Fibroblast of lung (primary cell): Measurements from ENCODE around the gene GHDC. TPM values are rescaled to one million over a fixed set of nuclear protein-coding genes. Genes with fewer than 3 reads are reported as not detected.
A peak's percentile ranks its signal among the peaks of the same experiment; 100 is the strongest.

ENCODE experiments used
- DNase-seq, 2 donors: peaks; one replicate each; pipeline versions ENCODE4 v3.0.0 to v3.0.0-alpha.2; 2010; ENCODE audit warnings: low read depth in 2 of 2
- H2AFZ ChIP-seq: 2 replicates; pipeline ENCODE4 v1.5.1; 2012; ENCODE audit warnings: low read length, control low read depth, inconsistent platforms
- H3K27ac ChIP-seq: 2 replicates; pipeline ENCODE4 v1.5.1; 2011; ENCODE audit warnings: low read length, control low read depth; ENCODE audit not compliant: insufficient read depth
- H3K27me3 ChIP-seq: 2 replicates; pipeline ENCODE4 v1.5.1; 2011; ENCODE audit warnings: mild to moderate bottlenecking, low read length; ENCODE audit not compliant: control insufficient read depth, insufficient read depth
- H3K36me3 ChIP-seq: 2 replicates; pipeline ENCODE4 v1.5.1; 2011; ENCODE audit warnings: low read length; ENCODE audit not compliant: control insufficient read depth, insufficient read depth
- H3K4me1 ChIP-seq: 2 replicates; pipeline ENCODE4 v1.5.1; 2011; ENCODE audit warnings: low read length; ENCODE audit not compliant: control insufficient read depth, insufficient read depth; ENCODE audit errors: extremely low read depth
- H3K4me2 ChIP-seq: 2 replicates; pipeline ENCODE4 v1.5.1; 2011; ENCODE audit warnings: low read length, control low read depth; ENCODE audit not compliant: insufficient read depth; ENCODE audit errors: extremely low read depth
- H3K4me3 ChIP-seq, 4 experiments: fragments of 200-600 bp in 1 of 4; sonication (generic) in 1 of 4; replicated peaks in 1 of 4; 2 replicates each; pipeline ENCODE4 v1.5.1; 2011 to 2016; ENCODE audit warnings: low read length in 4 of 4, low read depth in 3 of 4, mild to moderate bottlenecking in 3 of 4, control low read depth in 2 of 4, inconsistent platforms in 1 of 4, mixed read lengths in 1 of 4; ENCODE audit not compliant: insufficient read depth in 1 of 4; ENCODE audit errors: control extremely low read depth in 1 of 4
- H3K79me2 ChIP-seq: 2 replicates; pipeline ENCODE4 v1.5.1; 2012; ENCODE audit warnings: mild to moderate bottlenecking, low read length, inconsistent platforms; ENCODE audit not compliant: control insufficient read depth, insufficient read depth
- H3K9ac ChIP-seq: 2 replicates; pipeline ENCODE4 v1.5.1; 2011; ENCODE audit warnings: mild to moderate bottlenecking, low read length, control low read depth; ENCODE audit not compliant: insufficient read depth
- H3K9me3 ChIP-seq: 2 replicates; pipeline ENCODE4 v1.5.1; 2012; ENCODE audit warnings: low read depth, low read length; ENCODE audit not compliant: control insufficient read depth, insufficient read depth
- H4K20me1 ChIP-seq: 2 replicates; pipeline ENCODE4 v1.5.1; 2011; ENCODE audit warnings: low read length; ENCODE audit not compliant: control insufficient read depth, insufficient read depth; ENCODE audit errors: extremely low read depth
- CTCF ChIP-seq, 2 donors: IDR thresholded peaks in 1 of 2; conservative IDR thresholded peaks in 1 of 2; 1 replicate in 1 of 2; 2 replicates in 1 of 2; pipeline ENCODE4 v1.5.1; 2011 to 2012; ENCODE audit warnings: low read length in 2 of 2, control low read depth in 1 of 2, inconsistent platforms in 1 of 2, low read depth in 1 of 2, mild to moderate bottlenecking in 1 of 2
- EZH2 ChIP-seq: IDR thresholded peaks from 2 replicates; pipeline ENCODE4 v1.5.1; 2012; ENCODE audit warnings: low read length, control low read depth, mild to moderate bottlenecking; ENCODE audit errors: missing control alignments
- polyA plus RNA-seq, 2 donors: library from polyadenylated mRNA; depleted of rRNA in 1 of 2; stranded (reverse) in 1 of 2; unstranded in 1 of 2; fragments of >200 nt; gene quantifications; 2 replicates each; pipeline ENCODE4 v1.2.1, GENCODE V29; 2011 to 2012; ENCODE audit warnings: missing spikeins in 1 of 2
- total RNA-seq: library from RNA; depleted of rRNA; stranded (reverse); fragments of >200 nt; gene quantifications from 2 replicates; pipeline ENCODE4 v1.2.1, GENCODE V29; 2014

Gene GHDC
- total and polyA plus RNA-seq, 2 donors (not counting 1 experiment from before 2014, with no cell fraction given) = 6.7 to 26.6 TPM

- Histone ChIP-seq H3K4me2 (peak overlapping the region; percentile 89), H3K9ac (no peak overlapping the region), H3K27ac (no peak overlapping the region), H3K4me1 (peaks cover 7% of the 10 kb centered on the region), H4K20me1 (no peaks in the 10 kb centered on the region), H3K27me3 (peaks cover 21% of the 10 kb centered on the region), H2AFZ (peak overlapping the region; percentile 87), H3K4me3 (peak overlapping the region in 2 of 4 experiments; percentile 63 to 64), H3K79me2 (no peaks in the 10 kb centered on the region), H3K9me3 (no peaks in the 10 kb centered on the region), H3K36me3 (no peaks in the 10 kb centered on the region)
- DNase-seq = peak; percentile 44 to 50
- no peak for TF ChIP-seq CTCF (conservative IDR thresholded peaks at IDR 0.05 in 1 of 2, IDR thresholded peaks at IDR 0.05 in 1 of 2; ENCODE audit: low read depth in 1 of 2, low read length in 2 of 2)
- no peak for TF ChIP-seq EZH2
Observed at GRCh38 chr17:42182927-42183734, 11.2 kb downstream of the GHDC start.

- Histone ChIP-seq H3K4me1 (peaks cover 7% of the 10 kb centered on the region), H3K4me3 (no peak overlapping the region), H3K27me3 (peaks cover 25% of the 10 kb centered on the region), H3K27ac (no peak overlapping the region), H4K20me1 (no peaks in the 10 kb centered on the region), H3K79me2 (no peaks in the 10 kb centered on the region), H3K36me3 (no peaks in the 10 kb centered on the region), H2AFZ (no peak overlapping the region), H3K4me2 (no peak overlapping the region), H3K9ac (no peak overlapping the region), H3K9me3 (no peaks in the 10 kb centered on the region)
- DNase-seq = no peak
- TF ChIP-seq EZH2 (no peak), CTCF (conservative IDR thresholded peaks at IDR 0.05 in 1 of 2, IDR thresholded peaks at IDR 0.05 in 1 of 2; ENCODE audit: low read depth in 1 of 2, low read length in 2 of 2) (no peak)
Observed at GRCh38 chr17:42181851-42182207, 12.5 kb downstream of the GHDC start.

- no peaks in the 10 kb centered on the region for H4K20me1 ChIP-seq
- H3K4me1 ChIP-seq = peaks cover 7% of the 10 kb centered on the region
- peak within 1 kb of the TSS; percentile 59 for H3K4me2 ChIP-seq
- H3K9ac ChIP-seq = no peak within 1 kb of the TSS
- H3K27ac ChIP-seq = no peak within 1 kb of the TSS
- DNase-seq = peak; percentile 41 to 70
- H3K79me2 ChIP-seq = no peaks in the 10 kb centered on the region
- H3K4me3 ChIP-seq = peak within 1 kb of the TSS in 1 of 4 experiments; percentile 37
- peaks cover 25% of the 10 kb centered on the region for H3K27me3 ChIP-seq
- no peaks in the 10 kb centered on the region for H3K36me3 ChIP-seq
- H2AFZ ChIP-seq = no peak within 1 kb of the TSS
- H3K9me3 ChIP-seq = no peaks in the 10 kb centered on the region
- peak; percentile 45 to 48 for TF ChIP-seq CTCF (conservative IDR thresholded peaks at IDR 0.05 in 1 of 2, IDR thresholded peaks at IDR 0.05 in 1 of 2; ENCODE audit: low read depth in 1 of 2, low read length in 2 of 2)
- TF ChIP-seq EZH2 = peak; percentile 18
Observed at GRCh38 chr17:42180922-42181850, 13.1 kb downstream of the GHDC start, which contains the start of gene KCNH4. Gene KCNH4, minus strand, starts transcription at chr17:42181142. Its CDS starts 197 bp downstream, at chr17:42180945.
